Measurements from ENCODE around the gene LAMA2. TPM values are rescaled to one million over a fixed set of nuclear protein-coding genes. Genes with fewer than 3 reads are reported as not detected.
"Not testable (repeated sequence)": the region's sequence is repeated elsewhere in the genome, so short reads cannot be mapped to it uniquely, and the experiment has no call there.

Gene LAMA2
- polyA plus RNA-seq, 3 donors: not detected

- Mint-ChIP-seq H3K36me3 (no peaks in the 10 kb centered on the region), H3K9me3 (peaks cover 0 to 2% (median 0%) of the 10 kb centered on the region in 7 donors), H3K4me1 (no peaks in the 10 kb centered on the region), H3K27ac (no peak overlapping the region), H3K4me3 (no peak overlapping the region), H3K27me3 (ENCODE audit: low read depth in 3 of 3) (peaks cover 0 to 2% (median 0%) of the 10 kb centered on the region in 3 donors)
- H3K79me2 ChIP-seq (ENCODE audit: insufficient read depth, low read length): no peaks in the 10 kb centered on the region
- DNase-seq: no peak
- no peaks in the 10 kb centered on the region for H3K27me3 ChIP-seq (ENCODE audit: control insufficient read depth in 2 of 2, insufficient read depth in 2 of 2, low read length in 2 of 2)
- H3K9me3 ChIP-seq (replicated peaks in 1 of 2; ENCODE audit: control insufficient read depth in 1 of 2, insufficient read depth in 1 of 2, low read length in 2 of 2): no peaks in the 10 kb centered on the region
- H3K4me3 ChIP-seq (replicated peaks in 1 of 3; ENCODE audit: low read depth in 2 of 3, low read length in 3 of 3): no peak overlapping the region
- intact Hi-C loops (cut with micrococcal nuclease): no loop called here
- H3K4me2 ChIP-seq (replicated peaks; ENCODE audit: extremely low read depth, low read length, poor library complexity, severe bottlenecking): no peak overlapping the region
- H3K4me1 ChIP-seq (ENCODE audit: control insufficient read depth in 1 of 2, insufficient read depth in 2 of 2, low read length in 2 of 2): no peaks in the 10 kb centered on the region
- no peak overlapping the region for H3K27ac ChIP-seq (ENCODE audit: low read depth in 1 of 2, low read length in 2 of 2)
- TF ChIP-seq CTCF (IDR thresholded peaks at IDR 0.05): no peak
- WGBS (ENCODE audit: insufficient coverage): 46% methylated on average over 2 of the region's 3 CpGs
- H4K20me1 ChIP-seq (ENCODE audit: insufficient read depth, low read length): no peaks in the 10 kb centered on the region
- H2AFZ ChIP-seq (ENCODE audit: insufficient read depth, low read depth, low read length, poor library complexity, severe bottlenecking): no peak overlapping the region
- H3K36me3 ChIP-seq (replicated peaks in 1 of 2; ENCODE audit: control insufficient read depth in 1 of 2, insufficient read depth in 2 of 2, low read length in 2 of 2): no peaks in the 10 kb centered on the region
- H3K9ac ChIP-seq (ENCODE audit: insufficient read depth, low read length, poor library complexity, severe bottlenecking): no peak overlapping the region
Observed at GRCh38 chr6:129073691-129074395, 190.9 kb downstream of the LAMA2 start.

- Histone ChIP-seq H3K4me1 (ENCODE audit: control insufficient read depth in 1 of 2, insufficient read depth in 2 of 2, low read length in 2 of 2) (no peaks in the 10 kb centered on the region), H3K4me3 (replicated peaks in 1 of 3; ENCODE audit: low read depth in 2 of 3, low read length in 3 of 3) (no peak overlapping the region), H3K27me3 (ENCODE audit: control insufficient read depth in 2 of 2, insufficient read depth in 2 of 2, low read length in 2 of 2) (no peaks in the 10 kb centered on the region), H3K9me3 (replicated peaks in 1 of 2; ENCODE audit: control insufficient read depth in 1 of 2, insufficient read depth in 1 of 2, low read length in 2 of 2) (no peaks in the 10 kb centered on the region), H2AFZ (ENCODE audit: insufficient read depth, low read depth, low read length, poor library complexity, severe bottlenecking) (no peak overlapping the region), H3K4me2 (replicated peaks; ENCODE audit: extremely low read depth, low read length, poor library complexity, severe bottlenecking) (no peak overlapping the region), H3K36me3 (replicated peaks in 1 of 2; ENCODE audit: control insufficient read depth in 1 of 2, insufficient read depth in 2 of 2, low read length in 2 of 2) (no peaks in the 10 kb centered on the region), H3K9ac (ENCODE audit: insufficient read depth, low read length, poor library complexity, severe bottlenecking) (no peak overlapping the region), H3K79me2 (ENCODE audit: insufficient read depth, low read length) (no peaks in the 10 kb centered on the region), H3K27ac (ENCODE audit: low read depth in 1 of 2, low read length in 2 of 2) (no peak overlapping the region), H4K20me1 (ENCODE audit: insufficient read depth, low read length) (no peaks in the 10 kb centered on the region)
- H3K27me3 Mint-ChIP-seq (ENCODE audit: low read depth in 3 of 3): no peaks in the 10 kb centered on the region
- intact Hi-C loops (cut with micrococcal nuclease): no loop called here
- DNase-seq: no peak
- TF ChIP-seq CTCF (IDR thresholded peaks at IDR 0.05): no peak
- H3K4me1 Mint-ChIP-seq: no peaks in the 10 kb centered on the region
- no peak overlapping the region for H3K27ac Mint-ChIP-seq
- no peak overlapping the region for H3K4me3 Mint-ChIP-seq
- peaks cover 1 to 8% (median 4%) of the 10 kb centered on the region in 7 donors for H3K9me3 Mint-ChIP-seq
- no peaks in the 10 kb centered on the region for H3K36me3 Mint-ChIP-seq
Observed at GRCh38 chr6:129084406-129084805, 201.5 kb downstream of the LAMA2 start.

GRCh38 chr6:129088481-129088880 is 205.5 kb downstream of the LAMA2 start:
- H3K9me3 Mint-ChIP-seq; H3K27ac Mint-ChIP-seq; H2AFZ ChIP-seq (ENCODE audit: insufficient read depth, low read depth, low read length, poor library complexity, severe bottlenecking); H3K4me1 Mint-ChIP-seq; H3K36me3 Mint-ChIP-seq; H3K79me2 ChIP-seq (ENCODE audit: insufficient read depth, low read length); H4K20me1 ChIP-seq (ENCODE audit: insufficient read depth, low read length); H3K4me3 ChIP-seq (replicated peaks in 1 of 3; ENCODE audit: low read depth in 2 of 3, low read length in 3 of 3); H3K36me3 ChIP-seq (replicated peaks in 1 of 2; ENCODE audit: control insufficient read depth in 1 of 2, insufficient read depth in 2 of 2, low read length in 2 of 2); H3K4me1 ChIP-seq (ENCODE audit: control insufficient read depth in 1 of 2, insufficient read depth in 2 of 2, low read length in 2 of 2); H3K27me3 Mint-ChIP-seq (ENCODE audit: low read depth in 3 of 3); H3K27me3 ChIP-seq (ENCODE audit: control insufficient read depth in 2 of 2, insufficient read depth in 2 of 2, low read length in 2 of 2); H3K9me3 ChIP-seq (replicated peaks in 1 of 2; ENCODE audit: control insufficient read depth in 1 of 2, insufficient read depth in 1 of 2, low read length in 2 of 2); H3K4me3 Mint-ChIP-seq; H3K27ac ChIP-seq (ENCODE audit: low read depth in 1 of 2, low read length in 2 of 2); H3K4me2 ChIP-seq (replicated peaks; ENCODE audit: extremely low read depth, low read length, poor library complexity, severe bottlenecking); DNase-seq; intact Hi-C loops (cut with micrococcal nuclease); H3K9ac ChIP-seq (ENCODE audit: insufficient read depth, low read length, poor library complexity, severe bottlenecking): not testable (repeated sequence)
- 100% methylated on average over 1 of the region's 26 CpGs for WGBS (ENCODE audit: insufficient coverage)
